Vagina (tissue), 2 donors: ENCODE data around the gene CYP51A1. TPM values are rescaled to one million over a fixed set of nuclear protein-coding genes. Genes with fewer than 3 reads are reported as not detected.

Source experiments
- DNase-seq, 2 donors: peaks; one replicate each; pipeline ENCODE4 v3.0.0-alpha.2; 2017; ENCODE audit errors: extremely low spot score in 2 of 2
- H3K27ac ChIP-seq: fragments of 200-600 bp; sonication (generic); one replicate; pipeline ENCODE4 v1.5.1; 2019
- H3K27me3 ChIP-seq: fragments of 200-600 bp; sonication (generic); one replicate; pipeline ENCODE4 v1.5.1; 2019
- H3K36me3 ChIP-seq, 2 donors: fragments of 200-600 bp; sonication (generic); one replicate each; pipeline ENCODE4 v1.5.1; 2017 to 2019
- H3K4me1 ChIP-seq: fragments of 200-600 bp; sonication (generic); one replicate; pipeline ENCODE4 v1.5.1; 2019
- H3K4me3 ChIP-seq, 2 donors: fragments of 200-600 bp; sonication (generic); 1 replicate in 1 of 2; 2 replicates in 1 of 2; pipeline ENCODE4 v1.5.1; 2016 to 2019
- H3K9me3 ChIP-seq: fragments of 200-600 bp; sonication (generic); one replicate; pipeline ENCODE4 v1.5.1; 2019
- POLR2A ChIP-seq, 2 donors: fragments of 450-650 bp; IDR thresholded peaks; one replicate each; pipeline ENCODE4 v1.6.1; 2017; ENCODE audit warnings: antibody characterized with exemption in 2 of 2, mild to moderate bottlenecking in 2 of 2, moderate library complexity in 2 of 2
- POLR2AphosphoS5 ChIP-seq, 2 donors: sonication (generic); formaldehyde crosslinking; IDR thresholded peaks; one replicate each; pipeline ENCODE4 v1.9.0; 2017; ENCODE audit warnings: antibody characterized with exemption in 2 of 2, mild to moderate bottlenecking in 2 of 2, low read depth in 1 of 2; ENCODE audit not compliant: insufficient read depth in 1 of 2
- intact Hi-C: fragments of 100-400 bp; cut with DNase I; formaldehyde crosslinking; loops from one replicate; pipeline ENCODE4 v1.15.1; 2023
- total RNA-seq: library from RNA; depleted of rRNA; stranded (reverse); fragments of >200 nt; gene quantifications from one replicate; pipeline ENCODE4 v1.2.3, GENCODE V29; 2016
- TF ChIP-seq, protein P1 (sequence below), 3 experiments: fragments of 450-650 bp in 2 of 3; fragments of 200-600 bp in 1 of 3; sonication (generic) in 1 of 3; IDR thresholded peaks; one replicate each; pipeline ENCODE4 v1.5.1; 2017 to 2019; ENCODE audit warnings: antibody characterized with exemption in 3 of 3, mild to moderate bottlenecking in 2 of 3, moderate library complexity in 2 of 3

The CYP51A1 gene
- total RNA-seq, 1 donor from 2014 or later, result 39.0 TPM

DNA sequence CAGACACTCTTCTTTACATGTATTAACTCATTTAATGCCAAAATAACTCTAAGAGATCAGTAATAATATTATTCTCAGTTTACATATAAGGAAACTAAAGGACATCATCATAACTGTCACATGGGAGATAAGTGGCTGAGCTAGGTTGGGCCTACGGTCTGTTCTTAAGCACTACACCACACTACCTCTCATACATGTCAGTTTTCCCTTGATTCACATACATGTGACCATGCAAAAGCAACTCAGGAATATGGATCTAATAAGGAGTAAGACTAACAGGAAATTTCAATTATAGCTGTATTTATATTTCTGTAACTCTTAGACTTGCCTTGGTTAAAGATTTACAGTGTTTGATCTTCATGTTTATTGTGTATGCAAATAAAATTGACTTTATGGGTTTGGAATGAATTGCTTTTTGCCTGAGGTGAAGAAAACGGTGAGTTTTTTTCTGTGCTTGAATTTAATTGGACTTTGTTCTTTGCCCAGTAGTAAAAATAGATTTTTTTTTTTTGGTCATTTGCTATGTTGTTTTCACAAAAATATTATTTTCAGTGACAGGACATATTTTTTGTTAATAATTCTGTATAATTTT lies 69.7 kb downstream of the CYP51A1 start:
- DNase-seq, result no peak
- Histone ChIP-seq H3K4me3 (no peak overlapping the region), H3K4me1 (no peaks in the 10 kb centered on the region), H3K36me3 (peaks cover 0 to 44% of the 10 kb centered on the region in 2 donors), H3K9me3 (no peaks in the 10 kb centered on the region), H3K27ac (no peak overlapping the region), H3K27me3 (no peaks in the 10 kb centered on the region)
- intact Hi-C loops, result no loop called here
- TF ChIP-seq POLR2AphosphoS5 (IDR thresholded peaks at IDR 0.05; ENCODE audit: insufficient read depth in 1 of 2, low read depth in 1 of 2) (no peak), POLR2A (IDR thresholded peaks at IDR 0.05) (no peak)
- TF ChIP-seq, protein P1, sequence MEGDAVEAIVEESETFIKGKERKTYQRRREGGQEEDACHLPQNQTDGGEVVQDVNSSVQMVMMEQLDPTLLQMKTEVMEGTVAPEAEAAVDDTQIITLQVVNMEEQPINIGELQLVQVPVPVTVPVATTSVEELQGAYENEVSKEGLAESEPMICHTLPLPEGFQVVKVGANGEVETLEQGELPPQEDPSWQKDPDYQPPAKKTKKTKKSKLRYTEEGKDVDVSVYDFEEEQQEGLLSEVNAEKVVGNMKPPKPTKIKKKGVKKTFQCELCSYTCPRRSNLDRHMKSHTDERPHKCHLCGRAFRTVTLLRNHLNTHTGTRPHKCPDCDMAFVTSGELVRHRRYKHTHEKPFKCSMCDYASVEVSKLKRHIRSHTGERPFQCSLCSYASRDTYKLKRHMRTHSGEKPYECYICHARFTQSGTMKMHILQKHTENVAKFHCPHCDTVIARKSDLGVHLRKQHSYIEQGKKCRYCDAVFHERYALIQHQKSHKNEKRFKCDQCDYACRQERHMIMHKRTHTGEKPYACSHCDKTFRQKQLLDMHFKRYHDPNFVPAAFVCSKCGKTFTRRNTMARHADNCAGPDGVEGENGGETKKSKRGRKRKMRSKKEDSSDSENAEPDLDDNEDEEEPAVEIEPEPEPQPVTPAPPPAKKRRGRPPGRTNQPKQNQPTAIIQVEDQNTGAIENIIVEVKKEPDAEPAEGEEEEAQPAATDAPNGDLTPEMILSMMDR (IDR thresholded peaks at IDR 0.05), result no peak

Other genes with a start within 250 kb of the CYP51A1 start
- 75.4 TPM for gene AKAP9, start 193.6 kb downstream of the CYP51A1 start, total RNA-seq
- gene LRRD1, start 44.7 kb upstream of the CYP51A1 start, total RNA-seq, result 0.49 TPM
- gene KRIT1, start 111.4 kb upstream of the CYP51A1 start, total RNA-seq, result 94.5 TPM
- gene ANKIB1, start 111.5 kb upstream of the CYP51A1 start, total RNA-seq, result 27.7 TPM